Neural progenitor cell (in vitro differentiated cells): ENCODE measurements around the gene NEGR1.

Experiments used
- EZH2 ChIP-seq: fragments of 200-600 bp; sonication (generic); IDR thresholded peaks from 2 replicates; pipeline ENCODE4 v1.6.1; 2017; ENCODE audit warnings: antibody characterized with exemption, mild to moderate bottlenecking, moderate library complexity
- EZH2phosphoT487 ChIP-seq: fragments of 200-600 bp; sonication (generic); IDR thresholded peaks from 2 replicates; pipeline ENCODE4 v1.6.1; 2017; ENCODE audit warnings: antibody characterized with exemption
- TF ChIP-seq, protein P1 (sequence below): fragments of 200-600 bp; sonication (generic); IDR thresholded peaks from 2 replicates; pipeline ENCODE4 v1.5.1; 2017; ENCODE audit warnings: antibody characterized with exemption, mild to moderate bottlenecking

DNA sequence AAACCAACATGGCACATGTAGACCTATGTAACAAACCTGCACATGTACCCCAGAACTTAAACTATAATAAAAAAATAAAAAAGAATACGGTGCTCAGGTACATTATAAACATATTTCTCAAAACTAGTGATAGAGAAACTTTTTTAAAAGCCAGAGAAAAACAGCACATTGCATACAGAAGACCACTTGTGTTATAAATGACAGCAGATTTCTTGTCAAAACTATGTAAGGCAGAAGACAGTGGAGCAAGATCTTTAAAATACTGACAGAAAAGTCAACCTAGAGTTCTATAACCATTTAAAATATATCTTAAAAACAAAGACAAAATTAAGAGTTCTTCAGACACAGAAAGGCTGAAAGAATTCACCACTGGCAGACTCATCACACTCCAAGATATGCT lies 144.7 kb downstream of the NEGR1 start:
- TF ChIP-seq, protein P1, sequence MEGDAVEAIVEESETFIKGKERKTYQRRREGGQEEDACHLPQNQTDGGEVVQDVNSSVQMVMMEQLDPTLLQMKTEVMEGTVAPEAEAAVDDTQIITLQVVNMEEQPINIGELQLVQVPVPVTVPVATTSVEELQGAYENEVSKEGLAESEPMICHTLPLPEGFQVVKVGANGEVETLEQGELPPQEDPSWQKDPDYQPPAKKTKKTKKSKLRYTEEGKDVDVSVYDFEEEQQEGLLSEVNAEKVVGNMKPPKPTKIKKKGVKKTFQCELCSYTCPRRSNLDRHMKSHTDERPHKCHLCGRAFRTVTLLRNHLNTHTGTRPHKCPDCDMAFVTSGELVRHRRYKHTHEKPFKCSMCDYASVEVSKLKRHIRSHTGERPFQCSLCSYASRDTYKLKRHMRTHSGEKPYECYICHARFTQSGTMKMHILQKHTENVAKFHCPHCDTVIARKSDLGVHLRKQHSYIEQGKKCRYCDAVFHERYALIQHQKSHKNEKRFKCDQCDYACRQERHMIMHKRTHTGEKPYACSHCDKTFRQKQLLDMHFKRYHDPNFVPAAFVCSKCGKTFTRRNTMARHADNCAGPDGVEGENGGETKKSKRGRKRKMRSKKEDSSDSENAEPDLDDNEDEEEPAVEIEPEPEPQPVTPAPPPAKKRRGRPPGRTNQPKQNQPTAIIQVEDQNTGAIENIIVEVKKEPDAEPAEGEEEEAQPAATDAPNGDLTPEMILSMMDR = no peak
- no peak for TF ChIP-seq EZH2
- no peak for TF ChIP-seq EZH2phosphoT487
